ENCODE measurements around the gene GBX2.

DNA sequence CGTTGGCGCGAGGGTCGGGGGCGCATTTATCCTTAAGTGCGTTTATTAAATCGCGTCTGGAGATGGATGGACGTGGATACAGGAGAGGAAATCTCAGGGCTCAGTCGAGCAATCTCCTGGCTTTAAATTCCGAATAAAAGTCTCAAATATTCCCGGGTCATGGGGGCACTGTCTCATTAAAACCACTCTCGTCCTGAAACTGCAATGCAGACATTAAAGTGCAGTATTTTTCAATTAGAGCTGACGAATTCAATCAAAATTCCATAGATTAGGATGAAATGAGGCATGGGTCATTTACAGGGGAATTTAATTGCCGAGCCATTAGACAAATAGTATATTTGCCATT lies 10.7 kb upstream of the GBX2 start:
- TF ChIP-seq, protein P1, sequence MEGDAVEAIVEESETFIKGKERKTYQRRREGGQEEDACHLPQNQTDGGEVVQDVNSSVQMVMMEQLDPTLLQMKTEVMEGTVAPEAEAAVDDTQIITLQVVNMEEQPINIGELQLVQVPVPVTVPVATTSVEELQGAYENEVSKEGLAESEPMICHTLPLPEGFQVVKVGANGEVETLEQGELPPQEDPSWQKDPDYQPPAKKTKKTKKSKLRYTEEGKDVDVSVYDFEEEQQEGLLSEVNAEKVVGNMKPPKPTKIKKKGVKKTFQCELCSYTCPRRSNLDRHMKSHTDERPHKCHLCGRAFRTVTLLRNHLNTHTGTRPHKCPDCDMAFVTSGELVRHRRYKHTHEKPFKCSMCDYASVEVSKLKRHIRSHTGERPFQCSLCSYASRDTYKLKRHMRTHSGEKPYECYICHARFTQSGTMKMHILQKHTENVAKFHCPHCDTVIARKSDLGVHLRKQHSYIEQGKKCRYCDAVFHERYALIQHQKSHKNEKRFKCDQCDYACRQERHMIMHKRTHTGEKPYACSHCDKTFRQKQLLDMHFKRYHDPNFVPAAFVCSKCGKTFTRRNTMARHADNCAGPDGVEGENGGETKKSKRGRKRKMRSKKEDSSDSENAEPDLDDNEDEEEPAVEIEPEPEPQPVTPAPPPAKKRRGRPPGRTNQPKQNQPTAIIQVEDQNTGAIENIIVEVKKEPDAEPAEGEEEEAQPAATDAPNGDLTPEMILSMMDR (conservative IDR thresholded peaks at IDR 0.05; ENCODE audit: low read depth in 2 of 2): no peak
- TF ChIP-seq EZH2phosphoT487 (IDR thresholded peaks at IDR 0.05; ENCODE audit: unreplicated experiment): no peak
- TF ChIP-seq, protein P2, sequence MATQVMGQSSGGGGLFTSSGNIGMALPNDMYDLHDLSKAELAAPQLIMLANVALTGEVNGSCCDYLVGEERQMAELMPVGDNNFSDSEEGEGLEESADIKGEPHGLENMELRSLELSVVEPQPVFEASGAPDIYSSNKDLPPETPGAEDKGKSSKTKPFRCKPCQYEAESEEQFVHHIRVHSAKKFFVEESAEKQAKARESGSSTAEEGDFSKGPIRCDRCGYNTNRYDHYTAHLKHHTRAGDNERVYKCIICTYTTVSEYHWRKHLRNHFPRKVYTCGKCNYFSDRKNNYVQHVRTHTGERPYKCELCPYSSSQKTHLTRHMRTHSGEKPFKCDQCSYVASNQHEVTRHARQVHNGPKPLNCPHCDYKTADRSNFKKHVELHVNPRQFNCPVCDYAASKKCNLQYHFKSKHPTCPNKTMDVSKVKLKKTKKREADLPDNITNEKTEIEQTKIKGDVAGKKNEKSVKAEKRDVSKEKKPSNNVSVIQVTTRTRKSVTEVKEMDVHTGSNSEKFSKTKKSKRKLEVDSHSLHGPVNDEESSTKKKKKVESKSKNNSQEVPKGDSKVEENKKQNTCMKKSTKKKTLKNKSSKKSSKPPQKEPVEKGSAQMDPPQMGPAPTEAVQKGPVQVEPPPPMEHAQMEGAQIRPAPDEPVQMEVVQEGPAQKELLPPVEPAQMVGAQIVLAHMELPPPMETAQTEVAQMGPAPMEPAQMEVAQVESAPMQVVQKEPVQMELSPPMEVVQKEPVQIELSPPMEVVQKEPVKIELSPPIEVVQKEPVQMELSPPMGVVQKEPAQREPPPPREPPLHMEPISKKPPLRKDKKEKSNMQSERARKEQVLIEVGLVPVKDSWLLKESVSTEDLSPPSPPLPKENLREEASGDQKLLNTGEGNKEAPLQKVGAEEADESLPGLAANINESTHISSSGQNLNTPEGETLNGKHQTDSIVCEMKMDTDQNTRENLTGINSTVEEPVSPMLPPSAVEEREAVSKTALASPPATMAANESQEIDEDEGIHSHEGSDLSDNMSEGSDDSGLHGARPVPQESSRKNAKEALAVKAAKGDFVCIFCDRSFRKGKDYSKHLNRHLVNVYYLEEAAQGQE (IDR thresholded peaks at IDR 0.05; ENCODE audit: unreplicated experiment): no peak
- TF ChIP-seq POLR2AphosphoS5 (IDR thresholded peaks at IDR 0.05; ENCODE audit: low read depth): no peak
- TF ChIP-seq STAT1 (IDR thresholded peaks at IDR 0.05; ENCODE audit: unreplicated experiment): no peak
- no peak for TF ChIP-seq ZNF114 (CRISPR knock-in tag; IDR thresholded peaks at IDR 0.05)
- TF ChIP-seq EZH2 (IDR thresholded peaks at IDR 0.05; ENCODE audit: low read depth, unreplicated experiment): peak; percentile 65
- TF ChIP-seq CREB1 (CRISPR knock-in tag; IDR thresholded peaks at IDR 0.05; ENCODE audit: low read depth): no peak
- TF ChIP-seq JUNB (IDR thresholded peaks at IDR 0.05; ENCODE audit: unreplicated experiment): no peak
